Body of pancreas (tissue), 4 donors: Measurements from ENCODE around the gene RPS5. TPM values are rescaled to one million over a fixed set of nuclear protein-coding genes. Genes with fewer than 3 reads are reported as not detected.

Experiments
- ATAC-seq: fragments of 150-250 bp; one replicate; pipeline ENCODE4 v1.9.1; 2016
- DNase-seq, 4 donors: peaks; one replicate each; pipeline ENCODE4 v3.0.0-alpha.2; 2019
- H3K27ac ChIP-seq, 4 donors: fragments of 200-600 bp; sonication (generic); 1 replicate in 3 of 4; 2 replicates in 1 of 4; pipeline versions ENCODE4 v1.5.1 to v1.6.1; 2016 to 2019; ENCODE audit warnings: mild to moderate bottlenecking in 1 of 4, mixed read lengths in 1 of 4, moderate library complexity in 1 of 4
- H3K27me3 ChIP-seq, 2 donors: fragments of 200-600 bp; sonication (generic); one replicate each; pipeline ENCODE4 v1.6.0; 2016; ENCODE audit warnings: mild to moderate bottlenecking in 1 of 2
- H3K36me3 ChIP-seq, 2 donors: fragments of 200-600 bp; sonication (generic); replicated peaks in 1 of 2; 2 replicates each; pipeline ENCODE4 v1.5.1; 2016; ENCODE audit warnings: low read depth in 2 of 2; ENCODE audit not compliant: insufficient read depth in 1 of 2
- H3K4me1 ChIP-seq: fragments of 200-600 bp; sonication (generic); one replicate; pipeline ENCODE4 v1.6.0; 2016
- H3K4me3 ChIP-seq, 2 donors: fragments of 200-600 bp; sonication (generic); 1 replicate in 1 of 2; 2 replicates in 1 of 2; pipeline ENCODE4 v1.5.1; 2016 to 2019
- H3K9me3 ChIP-seq, 3 donors: fragments of 200-600 bp; sonication (generic); 1 replicate in 2 of 3; 2 replicates in 1 of 3; pipeline ENCODE4 v1.5.1; 2016
- CTCF ChIP-seq, 7 experiments: fragments of 450-650 bp in 4 of 7; fragments of 200-600 bp in 3 of 7; sonication (generic) in 3 of 7; IDR thresholded peaks; one replicate each; pipeline ENCODE4 v1.5.1; 2016 to 2019; ENCODE audit warnings: antibody characterized with exemption in 7 of 7
- POLR2A ChIP-seq, 3 donors: fragments of 450-650 bp; IDR thresholded peaks; one replicate each; pipeline ENCODE4 v1.6.1; 2016; ENCODE audit warnings: antibody characterized with exemption in 3 of 3, mild to moderate bottlenecking in 2 of 3
- WGBS, 2 donors: methylation state at CpG; one replicate each; pipeline ENCODE4 v1.1.5; 2017; 5-methylcytosine and 5-hydroxymethylcytosine counted together
- intact Hi-C: fragments of 100-400 bp; cut with DNase I; formaldehyde crosslinking; loops from one replicate; pipeline ENCODE4 v1.15.1; 2023
- total RNA-seq, 2 donors: library from RNA; depleted of rRNA; stranded (reverse); fragments of >200 nt; gene quantifications; one replicate each; pipeline ENCODE4 v1.1.0, GENCODE V29; 2016

Gene RPS5
- total RNA-seq, 2 donors from 2014 or later: 577 to 1,133 TPM

GRCh38 chr19:58356766-58357480, 30.1 kb upstream of the RPS5 start:
- 62 to 87% methylated on average over 3 to 75 of the region's 75 CpGs for WGBS, 2 donors
- no peaks in the 10 kb centered on the region for H3K9me3 ChIP-seq
- intact Hi-C loops: no loop called here
- H3K27ac ChIP-seq: no peak overlapping the region
- H3K4me3 ChIP-seq: no peak overlapping the region
- ATAC-seq (no peak), DNase-seq (no peak)
- no peaks in the 10 kb centered on the region for H3K27me3 ChIP-seq
- no peaks in the 10 kb centered on the region for H3K36me3 ChIP-seq
- TF ChIP-seq CTCF (IDR thresholded peaks at IDR 0.05): no peak
- no peak for TF ChIP-seq POLR2A (IDR thresholded peaks at IDR 0.05)
- H3K4me1 ChIP-seq: peaks cover 6% of the 10 kb centered on the region

GRCh38 chr19:58357481-58358145, 29.5 kb upstream of the RPS5 start:
- Histone ChIP-seq H3K36me3 (no peaks in the 10 kb centered on the region), H3K4me3 (no peak overlapping the region), H3K9me3 (no peaks in the 10 kb centered on the region), H3K4me1 (peaks cover 7% of the 10 kb centered on the region), H3K27ac (no peak overlapping the region), H3K27me3 (no peaks in the 10 kb centered on the region)
- DNase-seq (no peak), ATAC-seq (no peak)
- 58 to 73% methylated on average over 5 to 16 of the region's 19 CpGs for WGBS, 2 donors
- TF ChIP-seq POLR2A (IDR thresholded peaks at IDR 0.05) (no peak), CTCF (IDR thresholded peaks at IDR 0.05) (no peak)
- intact Hi-C loops: no loop called here

- Histone ChIP-seq H3K4me3 (peak overlapping the region; percentile 58 to 62), H3K4me1 (peaks cover 7% of the 10 kb centered on the region), H3K36me3 (no peaks in the 10 kb centered on the region), H3K27ac (peak overlapping the region; percentile 83 to 95 (median 90)), H3K9me3 (no peaks in the 10 kb centered on the region), H3K27me3 (no peaks in the 10 kb centered on the region)
- no peak for TF ChIP-seq CTCF (IDR thresholded peaks at IDR 0.05)
- no peak for TF ChIP-seq POLR2A (IDR thresholded peaks at IDR 0.05)
- WGBS, 2 donors: 1 to 2% methylated on average over 7 to 28 of the region's 28 CpGs
- DNase-seq (peak in 3 of 4 donors; percentile 51 to 61 (median 55)), ATAC-seq (peak; percentile 3)
- intact Hi-C loops: no loop called here
These were observed 25.2 kb upstream of the RPS5 start for GRCh38 chr19:58361900-58362271.

GRCh38 chr19:58362272-58362994, 24.6 kb upstream of the RPS5 start, which contains the start of gene ZNF497:
Gene ZNF497, minus strand, starts transcription at chr19:58362751. Its CDS starts 5,116 bp downstream, at chr19:58357635.
- TF ChIP-seq POLR2A (IDR thresholded peaks at IDR 0.05): peak; percentile 65 to 94 (median 91)
- peak in 2 of 7 experiments; percentile 1 to 26 for TF ChIP-seq CTCF (IDR thresholded peaks at IDR 0.05)
- peaks cover 7% of the 10 kb centered on the region for H3K4me1 ChIP-seq
- WGBS, 2 donors: 0% methylated on average over 14 to 71 of the region's 74 CpGs
- intact Hi-C loops: no loop called here
- H3K9me3 ChIP-seq: no peaks in the 10 kb centered on the region
- no peaks in the 10 kb centered on the region for H3K36me3 ChIP-seq
- ATAC-seq: peak; percentile 93
- peak; percentile 97 to 98 (median 98) for DNase-seq
- no peaks in the 10 kb centered on the region for H3K27me3 ChIP-seq
- H3K4me3 ChIP-seq: peak within 1 kb of the TSS; percentile 58 to 62
- peak within 1 kb of the TSS; percentile 83 to 95 (median 90) for H3K27ac ChIP-seq
